ENCODE data around the gene IFNLR1. TPM values are rescaled to one million over a fixed set of nuclear protein-coding genes. Genes with fewer than 3 reads are reported as not detected.

Gene IFNLR1
- total and polyA plus RNA-seq, 2 donors (not counting 1 experiment from before 2014, with no cell fraction given), result under 0.01 to 0.02 TPM

DNA sequence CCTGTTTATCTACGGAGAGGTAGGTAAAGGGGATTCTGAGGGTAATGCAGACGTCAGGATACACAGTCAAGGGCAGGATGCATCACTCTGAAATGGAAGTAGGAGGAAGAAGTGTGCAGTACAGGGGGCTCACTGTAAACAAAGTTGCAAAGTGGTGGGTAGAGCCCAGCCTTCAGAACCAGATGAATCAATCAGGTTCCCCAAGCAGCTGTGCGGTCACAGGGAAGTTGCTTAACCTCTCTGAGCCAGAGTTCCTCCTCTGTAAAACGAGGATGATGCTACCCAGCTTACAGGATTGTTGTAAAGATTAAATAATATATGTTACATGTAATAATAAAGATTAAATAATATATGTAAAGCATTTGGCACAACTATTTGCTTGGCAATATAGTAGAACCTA is 61.6 kb downstream of the IFNLR1 start:
- H3K36me3 ChIP-seq (ENCODE audit: control insufficient read depth, insufficient read depth, low read length), result no peaks in the 10 kb centered on the region
- H2AFZ ChIP-seq (ENCODE audit: low read length), result no peak overlapping the region
- no peaks in the 10 kb centered on the region for H3K9me3 ChIP-seq (ENCODE audit: control insufficient read depth, insufficient read depth, low read depth, low read length)
- H3K4me3 ChIP-seq (replicated peaks in 1 of 4; ENCODE audit: control extremely low read depth in 1 of 4, insufficient read depth in 1 of 4, low read depth in 3 of 4, low read length in 4 of 4), result no peak overlapping the region
- H3K4me1 ChIP-seq (ENCODE audit: control insufficient read depth, extremely low read depth, insufficient read depth, low read length), result no peaks in the 10 kb centered on the region
- H3K27ac ChIP-seq (ENCODE audit: insufficient read depth, low read length), result no peak overlapping the region
- DNase-seq (ENCODE audit: low read depth in 2 of 2), result no peak
- no peak for TF ChIP-seq EZH2 (IDR thresholded peaks at IDR 0.05; ENCODE audit: low read length, missing control alignments)
- TF ChIP-seq, protein P1, sequence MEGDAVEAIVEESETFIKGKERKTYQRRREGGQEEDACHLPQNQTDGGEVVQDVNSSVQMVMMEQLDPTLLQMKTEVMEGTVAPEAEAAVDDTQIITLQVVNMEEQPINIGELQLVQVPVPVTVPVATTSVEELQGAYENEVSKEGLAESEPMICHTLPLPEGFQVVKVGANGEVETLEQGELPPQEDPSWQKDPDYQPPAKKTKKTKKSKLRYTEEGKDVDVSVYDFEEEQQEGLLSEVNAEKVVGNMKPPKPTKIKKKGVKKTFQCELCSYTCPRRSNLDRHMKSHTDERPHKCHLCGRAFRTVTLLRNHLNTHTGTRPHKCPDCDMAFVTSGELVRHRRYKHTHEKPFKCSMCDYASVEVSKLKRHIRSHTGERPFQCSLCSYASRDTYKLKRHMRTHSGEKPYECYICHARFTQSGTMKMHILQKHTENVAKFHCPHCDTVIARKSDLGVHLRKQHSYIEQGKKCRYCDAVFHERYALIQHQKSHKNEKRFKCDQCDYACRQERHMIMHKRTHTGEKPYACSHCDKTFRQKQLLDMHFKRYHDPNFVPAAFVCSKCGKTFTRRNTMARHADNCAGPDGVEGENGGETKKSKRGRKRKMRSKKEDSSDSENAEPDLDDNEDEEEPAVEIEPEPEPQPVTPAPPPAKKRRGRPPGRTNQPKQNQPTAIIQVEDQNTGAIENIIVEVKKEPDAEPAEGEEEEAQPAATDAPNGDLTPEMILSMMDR (conservative IDR thresholded peaks at IDR 0.05 in 1 of 2, IDR thresholded peaks at IDR 0.05 in 1 of 2; ENCODE audit: low read depth in 1 of 2, low read length in 2 of 2), result no peak
- H3K9ac ChIP-seq (ENCODE audit: insufficient read depth, low read length), result no peak overlapping the region
- no peaks in the 10 kb centered on the region for H3K79me2 ChIP-seq (ENCODE audit: control insufficient read depth, insufficient read depth, low read length)
- H4K20me1 ChIP-seq (ENCODE audit: control insufficient read depth, extremely low read depth, insufficient read depth, low read length), result no peaks in the 10 kb centered on the region
- peaks cover 7% of the 10 kb centered on the region for H3K27me3 ChIP-seq (ENCODE audit: control insufficient read depth, insufficient read depth, low read length)
- no peak overlapping the region for H3K4me2 ChIP-seq (ENCODE audit: extremely low read depth, insufficient read depth, low read length)

GRCh38 chr1:24124980-24125379 is 62.1 kb downstream of the IFNLR1 start:
- no peak overlapping the region for H3K9ac ChIP-seq (ENCODE audit: insufficient read depth, low read length)
- TF ChIP-seq, protein P1 (conservative IDR thresholded peaks at IDR 0.05 in 1 of 2, IDR thresholded peaks at IDR 0.05 in 1 of 2; ENCODE audit: low read depth in 1 of 2, low read length in 2 of 2), result no peak
- TF ChIP-seq EZH2 (IDR thresholded peaks at IDR 0.05; ENCODE audit: low read length, missing control alignments), result no peak
- H3K27ac ChIP-seq (ENCODE audit: insufficient read depth, low read length), result no peak overlapping the region
- H3K79me2 ChIP-seq (ENCODE audit: control insufficient read depth, insufficient read depth, low read length), result no peaks in the 10 kb centered on the region
- peaks cover 7% of the 10 kb centered on the region for H3K27me3 ChIP-seq (ENCODE audit: control insufficient read depth, insufficient read depth, low read length)
- no peak overlapping the region for H3K4me3 ChIP-seq (replicated peaks in 1 of 4; ENCODE audit: control extremely low read depth in 1 of 4, insufficient read depth in 1 of 4, low read depth in 3 of 4, low read length in 4 of 4)
- no peaks in the 10 kb centered on the region for H4K20me1 ChIP-seq (ENCODE audit: control insufficient read depth, extremely low read depth, insufficient read depth, low read length)
- H3K9me3 ChIP-seq (ENCODE audit: control insufficient read depth, insufficient read depth, low read depth, low read length), result no peaks in the 10 kb centered on the region
- H3K4me1 ChIP-seq (ENCODE audit: control insufficient read depth, extremely low read depth, insufficient read depth, low read length), result no peaks in the 10 kb centered on the region
- H3K36me3 ChIP-seq (ENCODE audit: control insufficient read depth, insufficient read depth, low read length), result no peaks in the 10 kb centered on the region
- DNase-seq (ENCODE audit: low read depth in 2 of 2), result no peak
- H3K4me2 ChIP-seq (ENCODE audit: extremely low read depth, insufficient read depth, low read length), result no peak overlapping the region
- no peak overlapping the region for H2AFZ ChIP-seq (ENCODE audit: low read length)

DNA sequence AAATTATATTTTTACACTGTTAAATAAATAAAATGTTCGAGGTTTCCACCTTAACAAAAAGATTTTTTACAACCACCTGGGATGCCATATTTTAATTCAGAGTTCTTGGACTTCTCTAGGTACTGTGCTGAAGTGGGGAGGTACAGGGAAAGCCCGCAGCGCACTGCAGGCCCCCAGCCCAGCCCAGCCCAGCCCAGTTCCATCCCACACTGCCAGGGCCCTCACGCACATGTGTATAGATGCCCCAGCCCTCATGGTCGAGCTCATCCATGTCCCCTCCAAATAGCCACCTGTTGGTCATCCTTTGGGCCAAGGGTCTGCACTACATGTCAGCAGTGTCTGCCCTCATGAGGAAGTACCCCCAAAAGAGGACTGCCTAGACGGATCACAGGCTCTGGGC is 63.5 kb downstream of the IFNLR1 start:
- Histone ChIP-seq H3K79me2 (ENCODE audit: control insufficient read depth, insufficient read depth, low read length) (no peaks in the 10 kb centered on the region), H4K20me1 (ENCODE audit: control insufficient read depth, extremely low read depth, insufficient read depth, low read length) (no peaks in the 10 kb centered on the region), H3K27ac (ENCODE audit: insufficient read depth, low read length) (no peak overlapping the region), H3K4me2 (ENCODE audit: extremely low read depth, insufficient read depth, low read length) (no peak overlapping the region), H3K27me3 (ENCODE audit: control insufficient read depth, insufficient read depth, low read length) (peaks cover 7% of the 10 kb centered on the region), H3K9ac (ENCODE audit: insufficient read depth, low read length) (no peak overlapping the region), H3K9me3 (ENCODE audit: control insufficient read depth, insufficient read depth, low read depth, low read length) (no peaks in the 10 kb centered on the region), H2AFZ (ENCODE audit: low read length) (no peak overlapping the region), H3K4me1 (ENCODE audit: control insufficient read depth, extremely low read depth, insufficient read depth, low read length) (no peaks in the 10 kb centered on the region), H3K36me3 (ENCODE audit: control insufficient read depth, insufficient read depth, low read length) (no peaks in the 10 kb centered on the region), H3K4me3 (replicated peaks in 1 of 4; ENCODE audit: control extremely low read depth in 1 of 4, insufficient read depth in 1 of 4, low read depth in 3 of 4, low read length in 4 of 4) (no peak overlapping the region)
- DNase-seq (ENCODE audit: low read depth in 2 of 2), result no peak
- no peak for TF ChIP-seq EZH2 (IDR thresholded peaks at IDR 0.05; ENCODE audit: low read length, missing control alignments)
- TF ChIP-seq, protein P1 (conservative IDR thresholded peaks at IDR 0.05 in 1 of 2, IDR thresholded peaks at IDR 0.05 in 1 of 2; ENCODE audit: low read depth in 1 of 2, low read length in 2 of 2), result no peak

Data from fibroblast of lung (primary cell).